Measurements from ENCODE around the gene TMEM158. TPM values are rescaled to one million over a fixed set of nuclear protein-coding genes. Genes with fewer than 3 reads are reported as not detected.

TMEM158 gene
- polyA plus RNA-seq, 1 of the 3 experiments (the other 2 are of a cell fraction), result 76.4 TPM

DNA sequence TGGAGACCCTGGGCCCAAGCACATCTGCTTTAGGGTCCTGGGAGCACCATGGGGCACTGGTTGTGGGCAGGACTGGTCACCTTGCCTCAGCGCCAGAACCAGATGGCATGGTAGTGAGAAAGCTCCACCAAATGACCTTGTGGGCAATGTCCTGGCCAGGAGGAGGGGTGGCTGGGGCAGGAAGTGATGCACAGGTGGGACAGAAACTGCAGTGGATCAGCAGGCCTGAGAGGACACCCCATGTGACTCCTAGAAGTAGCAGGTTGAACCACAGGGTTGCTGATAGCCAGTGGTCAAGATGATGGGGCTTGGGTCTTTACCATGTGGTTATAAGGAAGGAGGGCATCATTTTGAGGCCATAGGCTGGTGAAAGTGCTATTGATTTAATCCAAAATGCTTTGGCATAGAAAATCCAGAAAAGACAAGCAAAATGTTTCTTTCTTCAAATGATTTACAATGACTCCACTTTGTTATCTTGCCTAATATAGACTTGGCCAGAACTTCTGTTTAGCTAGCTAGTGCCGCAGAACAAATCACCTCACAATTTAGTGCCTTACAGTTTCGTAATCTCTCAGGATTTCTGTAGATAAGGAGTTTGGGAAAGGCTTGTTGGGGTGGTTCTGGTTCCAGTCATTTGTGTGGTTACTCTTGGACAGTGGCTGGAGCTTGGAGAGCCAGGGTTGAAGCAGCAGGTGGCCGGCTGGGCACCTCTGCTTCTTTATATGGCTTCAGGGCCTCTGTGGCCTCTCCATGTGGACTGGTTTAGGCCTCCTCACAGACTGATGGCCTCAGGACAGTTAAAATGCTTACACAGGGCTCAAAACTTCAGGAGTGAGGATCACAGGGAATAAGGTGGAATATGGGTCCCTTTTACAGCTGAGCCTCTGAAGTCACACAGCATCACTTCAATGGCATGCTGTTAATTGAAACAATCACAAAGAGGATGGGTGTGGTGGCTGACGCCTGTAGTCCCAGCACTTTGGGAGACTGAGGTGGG lies 27.5 kb downstream of the TMEM158 start:
- peak overlapping the region in 1 of 2 experiments; percentile 81; a peak in 1 of 4 replicates for H3K27ac ChIP-seq (ENCODE audit: low read depth in 2 of 2, low read length in 1 of 2)
- 94% methylated on average over 5 of the region's 5 CpGs for WGBS (ENCODE audit: low lambda C conversion rate)
- POLR2A ChIA-PET, result no interaction called here

DNA sequence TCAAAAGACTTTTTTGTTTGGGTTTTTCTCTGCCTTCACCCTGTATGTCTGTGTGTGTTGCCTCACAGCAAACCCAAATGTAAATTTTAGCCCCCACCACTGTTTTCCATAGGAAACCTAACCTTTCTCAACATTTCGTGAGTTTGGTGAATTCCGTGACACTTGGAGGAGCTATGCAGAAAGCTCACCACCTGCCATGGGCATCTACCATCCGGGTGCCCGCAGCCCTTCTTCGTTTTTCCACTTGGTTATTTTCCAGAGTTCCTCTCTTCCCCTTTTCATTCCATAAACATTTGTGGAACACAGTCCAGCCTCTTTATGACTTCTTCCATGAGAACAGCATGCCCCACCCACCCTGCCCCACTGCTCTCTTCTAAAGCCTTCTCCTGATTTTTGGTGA lies 31.3 kb downstream of the TMEM158 start:
- WGBS (ENCODE audit: low lambda C conversion rate), result 77% methylated on average over 5 of the region's 5 CpGs
- Histone ChIP-seq H3K4me1 (ENCODE audit: control insufficient read depth in 1 of 2, insufficient read depth in 2 of 2, low read depth in 1 of 2, low read length in 1 of 2) (peaks cover 0 to 9% of the 10 kb centered on the region in 2 experiments; a peak in 3 of 4 replicates), H3K4me2 (no peak overlapping the region), H4K20me1 (ENCODE audit: insufficient read depth) (no peaks in the 10 kb centered on the region), H3K9me2 (no peaks in the 10 kb centered on the region), H3K9ac (no peak overlapping the region), H3F3A (replicated peaks; ENCODE audit: insufficient read depth) (peaks cover 9% of the 10 kb centered on the region), H3K4me3 (ENCODE audit: low read depth in 2 of 2, low read length in 1 of 2) (no peak overlapping the region), H3K36me3 (replicated peaks in 1 of 2; ENCODE audit: control insufficient read depth in 1 of 2, insufficient read depth in 2 of 2, low read length in 1 of 2) (no peaks in the 10 kb centered on the region), H3K9me3 (no peaks in the 10 kb centered on the region), H3K79me2 (ENCODE audit: insufficient read depth) (no peaks in the 10 kb centered on the region), H2AFZ (ENCODE audit: low read depth) (no peak overlapping the region), H3K27me3 (ENCODE audit: insufficient read depth) (no peaks in the 10 kb centered on the region), H3K27ac (ENCODE audit: low read depth in 2 of 2, low read length in 1 of 2) (no peak overlapping the region)
- DNase-seq, result no peak
- CTCF ChIA-PET, result no interaction called here
- POLR2A ChIA-PET, result no interaction called here
- TF ChIP-seq, protein P1, sequence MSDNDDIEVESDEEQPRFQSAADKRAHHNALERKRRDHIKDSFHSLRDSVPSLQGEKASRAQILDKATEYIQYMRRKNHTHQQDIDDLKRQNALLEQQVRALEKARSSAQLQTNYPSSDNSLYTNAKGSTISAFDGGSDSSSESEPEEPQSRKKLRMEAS (IDR thresholded peaks at IDR 0.05; ENCODE audit: low read depth), result no peak
- TF ChIP-seq GABPA (IDR thresholded peaks at IDR 0.05; ENCODE audit: low read depth) (no peak), FOSL2 (IDR thresholded peaks at IDR 0.05; ENCODE audit: borderline replicate concordance, low read depth) (no peak), FOXJ3 (CRISPR knock-in tag; IDR thresholded peaks at IDR 0.05) (no peak), SIN3A (IDR thresholded peaks at IDR 0.05; ENCODE audit: borderline replicate concordance, low read depth, low read length) (no peak)

More for the DNA sequence above, 27.5 kb downstream of the TMEM158 start:
- no peak for TF ChIP-seq TAF1 (IDR thresholded peaks at IDR 0.05; ENCODE audit: borderline replicate concordance, low read depth, low read length)
- no peak for TF ChIP-seq CHD2 (IDR thresholded peaks at IDR 0.05; ENCODE audit: low read length, partially characterized antibody)
- TF ChIP-seq, protein P2, sequence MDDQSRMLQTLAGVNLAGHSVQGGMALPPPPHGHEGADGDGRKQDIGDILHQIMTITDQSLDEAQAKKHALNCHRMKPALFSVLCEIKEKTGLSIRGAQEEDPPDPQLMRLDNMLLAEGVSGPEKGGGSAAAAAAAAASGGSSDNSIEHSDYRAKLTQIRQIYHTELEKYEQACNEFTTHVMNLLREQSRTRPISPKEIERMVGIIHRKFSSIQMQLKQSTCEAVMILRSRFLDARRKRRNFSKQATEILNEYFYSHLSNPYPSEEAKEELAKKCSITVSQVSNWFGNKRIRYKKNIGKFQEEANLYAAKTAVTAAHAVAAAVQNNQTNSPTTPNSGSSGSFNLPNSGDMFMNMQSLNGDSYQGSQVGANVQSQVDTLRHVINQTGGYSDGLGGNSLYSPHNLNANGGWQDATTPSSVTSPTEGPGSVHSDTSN (IDR thresholded peaks at IDR 0.05), result no peak
- TF ChIP-seq TCF12 (IDR thresholded peaks at IDR 0.05), result no peak
- TF ChIP-seq NFIC (IDR thresholded peaks at IDR 0.05; ENCODE audit: borderline replicate concordance), result no peak
- TF ChIP-seq, protein P3, sequence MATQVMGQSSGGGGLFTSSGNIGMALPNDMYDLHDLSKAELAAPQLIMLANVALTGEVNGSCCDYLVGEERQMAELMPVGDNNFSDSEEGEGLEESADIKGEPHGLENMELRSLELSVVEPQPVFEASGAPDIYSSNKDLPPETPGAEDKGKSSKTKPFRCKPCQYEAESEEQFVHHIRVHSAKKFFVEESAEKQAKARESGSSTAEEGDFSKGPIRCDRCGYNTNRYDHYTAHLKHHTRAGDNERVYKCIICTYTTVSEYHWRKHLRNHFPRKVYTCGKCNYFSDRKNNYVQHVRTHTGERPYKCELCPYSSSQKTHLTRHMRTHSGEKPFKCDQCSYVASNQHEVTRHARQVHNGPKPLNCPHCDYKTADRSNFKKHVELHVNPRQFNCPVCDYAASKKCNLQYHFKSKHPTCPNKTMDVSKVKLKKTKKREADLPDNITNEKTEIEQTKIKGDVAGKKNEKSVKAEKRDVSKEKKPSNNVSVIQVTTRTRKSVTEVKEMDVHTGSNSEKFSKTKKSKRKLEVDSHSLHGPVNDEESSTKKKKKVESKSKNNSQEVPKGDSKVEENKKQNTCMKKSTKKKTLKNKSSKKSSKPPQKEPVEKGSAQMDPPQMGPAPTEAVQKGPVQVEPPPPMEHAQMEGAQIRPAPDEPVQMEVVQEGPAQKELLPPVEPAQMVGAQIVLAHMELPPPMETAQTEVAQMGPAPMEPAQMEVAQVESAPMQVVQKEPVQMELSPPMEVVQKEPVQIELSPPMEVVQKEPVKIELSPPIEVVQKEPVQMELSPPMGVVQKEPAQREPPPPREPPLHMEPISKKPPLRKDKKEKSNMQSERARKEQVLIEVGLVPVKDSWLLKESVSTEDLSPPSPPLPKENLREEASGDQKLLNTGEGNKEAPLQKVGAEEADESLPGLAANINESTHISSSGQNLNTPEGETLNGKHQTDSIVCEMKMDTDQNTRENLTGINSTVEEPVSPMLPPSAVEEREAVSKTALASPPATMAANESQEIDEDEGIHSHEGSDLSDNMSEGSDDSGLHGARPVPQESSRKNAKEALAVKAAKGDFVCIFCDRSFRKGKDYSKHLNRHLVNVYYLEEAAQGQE (IDR thresholded peaks at IDR 0.05; ENCODE audit: low read depth, low read length), result no peak
- H4K20me1 ChIP-seq (ENCODE audit: insufficient read depth), result no peaks in the 10 kb centered on the region
- peak overlapping the region; percentile 70; the same call in 1 of the 2 replicates for H3K4me2 ChIP-seq
- H3K9me2 ChIP-seq, result no peaks in the 10 kb centered on the region
- no peak overlapping the region for H3K9ac ChIP-seq
- H3K27me3 ChIP-seq (ENCODE audit: insufficient read depth), result no peaks in the 10 kb centered on the region
- no peak for DNase-seq
- H3K4me3 ChIP-seq (ENCODE audit: low read depth in 2 of 2, low read length in 1 of 2), result no peak overlapping the region
- H3F3A ChIP-seq (replicated peaks; ENCODE audit: insufficient read depth), result peaks cover 15% of the 10 kb centered on the region
- H3K36me3 ChIP-seq (replicated peaks in 1 of 2; ENCODE audit: control insufficient read depth in 1 of 2, insufficient read depth in 2 of 2, low read length in 1 of 2), result no peaks in the 10 kb centered on the region
- no peaks in the 10 kb centered on the region for H3K79me2 ChIP-seq (ENCODE audit: insufficient read depth)
- H3K9me3 ChIP-seq, result no peaks in the 10 kb centered on the region
- no peak overlapping the region for H2AFZ ChIP-seq (ENCODE audit: low read depth)
- peaks cover 0 to 16% of the 10 kb centered on the region in 2 experiments; a peak in 3 of 4 replicates for H3K4me1 ChIP-seq (ENCODE audit: control insufficient read depth in 1 of 2, insufficient read depth in 2 of 2, low read depth in 1 of 2, low read length in 1 of 2)
- CTCF ChIA-PET, result interaction anchor here (2.5 to 4.1 kb wide), 3 partner anchors 12 to 160 kb away, joined by 5 to 19 read pairs (median 17); no protein-coding TSS in a partner anchor

Measured in SK-N-SH (cell line).